ENCODE measurements around the gene SLC38A11.
"Not testable (repeated sequence)": the region's sequence is repeated elsewhere in the genome, so short reads cannot be mapped to it uniquely, and the experiment has no call there.

DNA sequence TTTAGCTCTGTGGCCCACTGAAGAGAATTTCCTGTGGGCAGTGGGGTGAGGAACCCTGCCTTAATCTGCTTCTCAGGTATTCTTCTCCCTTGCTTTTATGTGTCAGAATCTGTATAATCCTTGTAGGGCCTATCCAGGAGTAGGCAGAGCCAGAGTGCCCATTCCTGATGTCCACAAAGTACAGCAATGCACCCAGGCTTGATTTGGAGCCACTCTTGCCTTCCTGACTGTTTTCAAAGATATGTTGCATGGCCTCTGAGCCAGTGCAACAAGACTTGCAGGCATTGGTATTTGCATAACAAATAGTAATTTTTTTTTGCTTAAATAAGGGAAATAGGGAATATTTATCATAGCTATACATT, 36.7 kb upstream of the SLC38A11 start:
- TF ChIP-seq EZH2 (IDR thresholded peaks at IDR 0.05; ENCODE audit: low read depth, low read length, severe bottlenecking); CEBPB (IDR thresholded peaks at IDR 0.05; ENCODE audit: low read depth, low read length); TCF12 (IDR thresholded peaks at IDR 0.05; ENCODE audit: low read depth, low read length); EP300 (IDR thresholded peaks at IDR 0.05; ENCODE audit: borderline replicate concordance in 1 of 2, low read depth in 2 of 2, low read length in 2 of 2); SP1 (IDR thresholded peaks at IDR 0.05; ENCODE audit: low read depth, low read length); CHD2 (IDR thresholded peaks at IDR 0.05; ENCODE audit: low read length); SIX5 (IDR thresholded peaks at IDR 0.05; ENCODE audit: low read depth, low read length); RXRA (IDR thresholded peaks at IDR 0.05; ENCODE audit: insufficient read depth, low read depth, low read length): not testable (repeated sequence)
- TF ChIP-seq, protein P1, sequence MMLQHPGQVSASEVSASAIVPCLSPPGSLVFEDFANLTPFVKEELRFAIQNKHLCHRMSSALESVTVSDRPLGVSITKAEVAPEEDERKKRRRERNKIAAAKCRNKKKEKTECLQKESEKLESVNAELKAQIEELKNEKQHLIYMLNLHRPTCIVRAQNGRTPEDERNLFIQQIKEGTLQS (IDR thresholded peaks at IDR 0.05; ENCODE audit: insufficient read depth, low read depth, low read length): not testable (repeated sequence)
- TF ChIP-seq, protein P2, sequence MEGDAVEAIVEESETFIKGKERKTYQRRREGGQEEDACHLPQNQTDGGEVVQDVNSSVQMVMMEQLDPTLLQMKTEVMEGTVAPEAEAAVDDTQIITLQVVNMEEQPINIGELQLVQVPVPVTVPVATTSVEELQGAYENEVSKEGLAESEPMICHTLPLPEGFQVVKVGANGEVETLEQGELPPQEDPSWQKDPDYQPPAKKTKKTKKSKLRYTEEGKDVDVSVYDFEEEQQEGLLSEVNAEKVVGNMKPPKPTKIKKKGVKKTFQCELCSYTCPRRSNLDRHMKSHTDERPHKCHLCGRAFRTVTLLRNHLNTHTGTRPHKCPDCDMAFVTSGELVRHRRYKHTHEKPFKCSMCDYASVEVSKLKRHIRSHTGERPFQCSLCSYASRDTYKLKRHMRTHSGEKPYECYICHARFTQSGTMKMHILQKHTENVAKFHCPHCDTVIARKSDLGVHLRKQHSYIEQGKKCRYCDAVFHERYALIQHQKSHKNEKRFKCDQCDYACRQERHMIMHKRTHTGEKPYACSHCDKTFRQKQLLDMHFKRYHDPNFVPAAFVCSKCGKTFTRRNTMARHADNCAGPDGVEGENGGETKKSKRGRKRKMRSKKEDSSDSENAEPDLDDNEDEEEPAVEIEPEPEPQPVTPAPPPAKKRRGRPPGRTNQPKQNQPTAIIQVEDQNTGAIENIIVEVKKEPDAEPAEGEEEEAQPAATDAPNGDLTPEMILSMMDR (IDR thresholded peaks at IDR 0.05; ENCODE audit: control extremely low read depth in 1 of 3, insufficient read depth in 1 of 3, low read depth in 1 of 3, low read length in 3 of 3): not testable (repeated sequence)

Data from H1 (cell line).